Lower lobe of right lung (tissue), 2 donors: ENCODE results near the gene MRPS18A. TPM values are rescaled to one million over a fixed set of nuclear protein-coding genes. Genes with fewer than 3 reads are reported as not detected.

Source experiments
- ATAC-seq, 2 donors: fragments of 200-7000 bp; cut with Tn5 transposase; one replicate each; pipeline ENCODE4 v1.9.1; 2020 to 2022; ENCODE audit warnings: mild to moderate bottlenecking in 2 of 2, moderate library complexity in 2 of 2
- DNase-seq: peaks from one replicate; pipeline ENCODE4 v3.0.0-alpha.2; 2020
- H3K27ac ChIP-seq: fragments of 200-600 bp; one replicate; pipeline ENCODE4 v1.8.0; 2022
- H3K27me3 ChIP-seq: fragments of 200-600 bp; one replicate; pipeline ENCODE4 v1.8.0; 2022; ENCODE audit warnings: low read depth
- H3K36me3 ChIP-seq: fragments of 200-600 bp; one replicate; pipeline ENCODE4 v1.8.0; 2022; ENCODE audit warnings: mild to moderate bottlenecking
- H3K4me1 ChIP-seq: fragments of 200-600 bp; one replicate; pipeline ENCODE4 v1.8.0; 2022
- H3K4me3 ChIP-seq: fragments of 200-600 bp; one replicate; pipeline ENCODE4 v1.8.0; 2022; ENCODE audit warnings: mild to moderate bottlenecking
- H3K9me3 ChIP-seq: fragments of 200-600 bp; one replicate; pipeline ENCODE4 v1.8.0; 2022
- CTCF ChIP-seq: fragments of 200-600 bp; IDR thresholded peaks from one replicate; pipeline ENCODE4 v1.8.0; 2022; ENCODE audit warnings: antibody characterized with exemption, mild to moderate bottlenecking
- intact Hi-C: fragments of 100-400 bp; cut with DNase I; formaldehyde crosslinking; loops from one replicate; pipeline ENCODE4 v1.11.0; 2022
- total RNA-seq: library from RNA; stranded (reverse); fragmentation: NEBNext Ultra II Directional; extraction: Animal tissue kit (Norgen Biotek cat#: 25700); gene quantifications from one replicate; pipeline ENCODE4 v1.2.1, GENCODE V29; 2021
- donor health status: DM: no; HTN: yes; CAD: no; lungs with severe emphysema.

MRPS18A gene
- total RNA-seq, 1 donor from 2014 or later, result 30.2 TPM

- Histone ChIP-seq H3K4me1 (peaks cover 27% of the 10 kb centered on the region), H3K36me3 (peaks cover 58% of the 10 kb centered on the region), H3K27ac (no peak overlapping the region), H3K27me3 (no peaks in the 10 kb centered on the region), H3K9me3 (no peaks in the 10 kb centered on the region), H3K4me3 (no peak overlapping the region)
- DNase-seq (no peak), ATAC-seq (no peak)
- intact Hi-C loops, result no loop called here
- no peak for TF ChIP-seq CTCF
Observed at GRCh38 chr6:43625393-43625992, 62.1 kb downstream of the MRPS18A start.

- Histone ChIP-seq H3K27ac (no peak overlapping the region), H3K4me1 (peaks cover 27% of the 10 kb centered on the region), H3K9me3 (no peaks in the 10 kb centered on the region), H3K4me3 (no peak overlapping the region), H3K27me3 (no peaks in the 10 kb centered on the region), H3K36me3 (peaks cover 65% of the 10 kb centered on the region)
- no peak for ATAC-seq
- intact Hi-C loops, result no loop called here
- TF ChIP-seq CTCF, result no peak
- no peak for DNase-seq
Observed at GRCh38 chr6:43624786-43625288, 62.8 kb downstream of the MRPS18A start.

- no peaks in the 10 kb centered on the region for H3K27me3 ChIP-seq
- peaks cover 72% of the 10 kb centered on the region for H3K36me3 ChIP-seq
- no peak for TF ChIP-seq CTCF
- intact Hi-C loops, result no loop called here
- H3K4me3 ChIP-seq, result no peak overlapping the region
- ATAC-seq (no peak), DNase-seq (no peak)
- peaks cover 33% of the 10 kb centered on the region for H3K4me1 ChIP-seq
- no peaks in the 10 kb centered on the region for H3K9me3 ChIP-seq
- no peak overlapping the region for H3K27ac ChIP-seq
Observed at GRCh38 chr6:43623880-43624785, 63.5 kb downstream of the MRPS18A start.

- Histone ChIP-seq H3K27me3 (no peaks in the 10 kb centered on the region), H3K27ac (no peak overlapping the region), H3K36me3 (peaks cover 79% of the 10 kb centered on the region), H3K9me3 (no peaks in the 10 kb centered on the region), H3K4me1 (peaks cover 27% of the 10 kb centered on the region), H3K4me3 (no peak overlapping the region)
- ATAC-seq, result no peak
- intact Hi-C loops, result no loop called here
- TF ChIP-seq CTCF, result no peak
- DNase-seq, result no peak
Observed at GRCh38 chr6:43622541-43622940, 65.0 kb downstream of the MRPS18A start.

- Histone ChIP-seq H3K4me3 (no peak overlapping the region), H3K27me3 (no peaks in the 10 kb centered on the region), H3K4me1 (peaks cover 20% of the 10 kb centered on the region), H3K27ac (no peak overlapping the region), H3K9me3 (no peaks in the 10 kb centered on the region), H3K36me3 (peaks cover 81% of the 10 kb centered on the region)
- ATAC-seq (no peak), DNase-seq (no peak)
- TF ChIP-seq CTCF, result no peak
- intact Hi-C loops, result no loop called here
Observed at GRCh38 chr6:43621836-43622180, 65.8 kb downstream of the MRPS18A start.

Other genes starting within 250 kb of the MRPS18A start
- 0.53 TPM for gene DLK2, start 232.2 kb downstream of the MRPS18A start, total RNA-seq
- gene TJAP1, start 210.2 kb downstream of the MRPS18A start, total RNA-seq, result 34.3 TPM
- gene LRRC73, start 177.4 kb downstream of the MRPS18A start, total RNA-seq, result 1.6 TPM
- gene YIPF3, start 170.9 kb downstream of the MRPS18A start, total RNA-seq, result 103 TPM
- 26.1 TPM for gene POLR1C, start 170.7 kb downstream of the MRPS18A start, total RNA-seq
- gene XPO5, start 111.8 kb downstream of the MRPS18A start, total RNA-seq, result 29.9 TPM
- gene POLH, start 111.6 kb downstream of the MRPS18A start, total RNA-seq, result 19.6 TPM
- 90.9 TPM for gene GTPBP2, start 58.5 kb downstream of the MRPS18A start, total RNA-seq
- 19.2 TPM for gene MAD2L1BP, start 52.0 kb downstream of the MRPS18A start, total RNA-seq
- 2.6 TPM for gene RSPH9, start 42.8 kb downstream of the MRPS18A start, total RNA-seq
- 196 TPM for gene VEGFA, start 82.4 kb upstream of the MRPS18A start, total RNA-seq